Subcutaneous abdominal adipose tissue (tissue), 5 donors: Measurements from ENCODE around the gene LIN28A.

Source experiments
- H3K27ac ChIP-seq: one replicate; pipeline ENCODE4 v1.7.0; 2013; ENCODE audit warnings: low read depth, mild to moderate bottlenecking, inconsistent platforms, low read length, moderate library complexity
- H3K27me3 ChIP-seq, 5 donors: one replicate each; pipeline ENCODE4 v1.7.0; 2013; ENCODE audit warnings: low read length in 5 of 5, inconsistent platforms in 1 of 5; ENCODE audit not compliant: control insufficient read depth in 5 of 5, insufficient read depth in 4 of 5
- H3K36me3 ChIP-seq, 5 donors: one replicate each; pipeline ENCODE4 v1.7.0; 2013; ENCODE audit warnings: low read length in 5 of 5; ENCODE audit not compliant: control insufficient read depth in 5 of 5, insufficient read depth in 5 of 5
- H3K4me1 ChIP-seq, 5 donors: one replicate each; pipeline ENCODE4 v1.7.0; 2013; ENCODE audit warnings: low read length in 5 of 5, mild to moderate bottlenecking in 3 of 5, moderate library complexity in 1 of 5; ENCODE audit not compliant: control insufficient read depth in 5 of 5, insufficient read depth in 5 of 5
- H3K4me3 ChIP-seq, 5 donors: one replicate each; pipeline ENCODE4 v1.7.0; 2013; ENCODE audit warnings: low read length in 5 of 5, low read depth in 1 of 5
- H3K9ac ChIP-seq, 5 donors: one replicate each; pipeline ENCODE4 v1.7.0; 2013; ENCODE audit warnings: low read length in 5 of 5, mild to moderate bottlenecking in 4 of 5, moderate library complexity in 3 of 5
- H3K9me3 ChIP-seq, 5 donors: one replicate each; pipeline ENCODE4 v1.7.0; 2013; ENCODE audit warnings: low read length in 5 of 5; ENCODE audit not compliant: control insufficient read depth in 5 of 5
- donor health status: healthy.
- donor health status: healthy.
- donor health status: healthy.
- donor health status: healthy.
- donor health status: healthy.

LIN28A gene

GRCh38 chr1:26459148-26459547 is 48.5 kb downstream of the LIN28A start:
- Histone ChIP-seq H3K36me3 (peaks cover 32 to 86% (median 75%) of the 10 kb centered on the region in 5 donors), H3K4me3 (no peak overlapping the region), H3K27ac (no peak overlapping the region), H3K9me3 (no peaks in the 10 kb centered on the region), H3K27me3 (no peaks in the 10 kb centered on the region), H3K4me1 (peaks cover 0 to 3% (median 0%) of the 10 kb centered on the region in 5 donors), H3K9ac (no peak overlapping the region)

- H3K36me3 ChIP-seq = peaks cover 32 to 88% (median 80%) of the 10 kb centered on the region in 5 donors
These were observed 49.0 kb downstream of the LIN28A start for GRCh38 chr1:26459573-26460031.

DNA sequence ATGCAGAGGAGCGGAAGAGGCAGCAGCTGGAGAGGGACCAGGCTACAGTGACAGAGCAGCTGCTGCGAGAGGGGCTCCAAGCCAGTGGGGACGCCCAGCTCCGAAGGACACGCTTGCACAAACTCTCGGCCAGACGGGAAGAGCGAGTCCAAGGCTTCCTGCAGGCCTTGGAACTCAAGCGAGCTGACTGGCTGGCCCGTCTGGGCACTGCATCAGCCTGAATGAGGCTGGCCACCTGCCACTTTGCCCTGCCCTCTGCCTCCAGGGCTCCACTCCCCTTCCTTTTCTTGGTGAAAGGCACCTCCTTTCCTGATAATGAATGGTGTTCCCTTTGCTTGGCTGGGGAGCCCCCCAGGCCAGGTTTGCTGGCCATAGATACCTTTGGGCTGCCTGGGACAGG is 58.3 kb downstream of the LIN28A start:
- Histone ChIP-seq H3K9ac (peak overlapping the region in 1 of 5 donors; percentile 5), H3K27me3 (no peaks in the 10 kb centered on the region), H3K4me3 (no peak overlapping the region), H3K27ac (no peak overlapping the region), H3K9me3 (no peaks in the 10 kb centered on the region), H3K36me3 (peaks cover 18 to 61% (median 53%) of the 10 kb centered on the region in 5 donors), H3K4me1 (peaks cover 7 to 40% (median 38%) of the 10 kb centered on the region in 5 donors)

More at GRCh38 chr1:26459573-26460031, 49.0 kb downstream of the LIN28A start:
- Histone ChIP-seq H3K27me3 (no peaks in the 10 kb centered on the region), H3K4me3 (no peak overlapping the region), H3K4me1 (peaks cover 0 to 3% (median 0%) of the 10 kb centered on the region in 5 donors), H3K9me3 (no peaks in the 10 kb centered on the region), H3K27ac (no peak overlapping the region), H3K9ac (no peak overlapping the region)

DNA sequence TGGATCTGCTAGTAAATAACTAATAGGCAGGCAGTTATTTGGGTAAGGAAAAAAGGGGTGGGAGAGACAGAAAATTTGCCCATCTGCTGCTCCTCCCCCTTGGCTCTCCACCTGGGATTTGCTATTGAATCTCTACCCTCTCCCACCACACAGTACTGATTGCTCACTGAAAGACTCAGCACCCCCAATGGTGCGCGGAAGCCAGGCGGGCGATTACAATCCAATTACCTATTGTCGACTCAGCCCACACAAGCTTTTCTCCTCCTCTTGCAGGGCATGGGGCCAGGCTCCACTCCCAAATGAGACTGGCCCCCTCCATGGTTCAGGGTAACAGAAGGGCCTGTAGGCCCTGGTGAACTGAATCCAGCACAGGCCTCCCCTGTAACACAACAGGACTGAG is 58.9 kb downstream of the LIN28A start:
- Histone ChIP-seq H3K27me3 (no peaks in the 10 kb centered on the region), H3K27ac (no peak overlapping the region), H3K4me3 (no peak overlapping the region), H3K9ac (no peak overlapping the region), H3K36me3 (peaks cover 25 to 62% (median 52%) of the 10 kb centered on the region in 5 donors), H3K4me1 (peaks cover 8 to 44% (median 40%) of the 10 kb centered on the region in 5 donors), H3K9me3 (no peaks in the 10 kb centered on the region)

- Histone ChIP-seq H3K4me3 (peak overlapping the region; percentile 41 to 80 (median 69)), H3K27me3 (no peaks in the 10 kb centered on the region), H3K9me3 (no peaks in the 10 kb centered on the region), H3K27ac (no peak overlapping the region), H3K4me1 (peaks cover 8 to 44% (median 40%) of the 10 kb centered on the region in 5 donors), H3K36me3 (peaks cover 27 to 54% (median 44%) of the 10 kb centered on the region in 5 donors), H3K9ac (peak overlapping the region in 1 of 5 donors; percentile 15)
These were observed 60.4 kb downstream of the LIN28A start for GRCh38 chr1:26470878-26471497.

DNA sequence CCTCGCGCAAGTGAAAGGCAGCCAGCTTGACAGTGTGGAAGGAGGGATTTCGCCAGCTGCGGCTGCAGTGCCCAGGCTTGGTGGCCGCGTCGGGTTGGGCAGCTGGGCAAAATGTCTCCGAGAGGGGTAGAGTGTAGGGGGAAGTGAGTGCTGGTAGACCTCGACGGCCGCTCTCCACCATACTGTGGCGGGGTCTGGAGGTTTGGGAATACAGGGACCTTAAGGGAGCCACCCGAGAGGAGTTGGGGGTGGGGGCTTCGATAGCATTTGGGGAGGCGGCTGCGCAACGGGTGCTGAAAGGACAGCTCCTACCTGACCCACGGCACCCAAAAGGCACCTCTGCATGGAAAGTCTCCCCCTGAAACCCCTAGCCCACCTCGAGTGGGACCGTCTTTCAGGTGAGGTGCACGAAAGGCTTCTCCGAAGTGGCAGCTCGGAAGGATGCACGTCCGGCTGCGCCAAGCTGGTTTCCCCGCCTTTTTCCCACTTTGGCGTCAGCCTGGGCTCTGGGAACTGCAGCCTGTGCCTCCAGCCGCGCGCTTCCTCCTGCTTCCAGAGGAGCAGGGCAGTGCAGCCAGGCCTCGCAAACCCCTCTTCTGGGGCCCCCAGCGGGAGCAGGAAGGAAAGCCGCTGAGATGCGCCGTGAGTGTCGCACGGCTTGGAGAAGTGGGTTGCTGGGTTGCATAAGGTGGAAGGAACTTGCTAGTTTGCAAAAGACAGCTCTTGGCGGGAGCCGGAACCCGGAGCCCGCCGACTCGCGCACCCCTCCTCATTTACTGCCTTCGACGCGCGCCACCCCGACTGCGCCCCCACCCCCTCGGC is 61.1 kb downstream of the LIN28A start:
- H3K4me3 ChIP-seq = peak overlapping the region; percentile 59 to 81 (median 69)
- peaks cover 29 to 54% (median 42%) of the 10 kb centered on the region in 5 donors for H3K36me3 ChIP-seq
- peak overlapping the region; percentile 91 for H3K27ac ChIP-seq
- no peaks in the 10 kb centered on the region for H3K9me3 ChIP-seq
- H3K4me1 ChIP-seq = peaks cover 8 to 44% (median 40%) of the 10 kb centered on the region in 5 donors
- peak overlapping the region in 3 of 5 donors; percentile 7 to 56 (median 34) for H3K9ac ChIP-seq
- H3K27me3 ChIP-seq = no peaks in the 10 kb centered on the region

GRCh38 chr1:26472320-26472900 is 61.8 kb downstream of the LIN28A start, which contains the start of gene HMGN2:
Gene HMGN2, plus strand, starts transcription at chr1:26472440. Its CDS starts 173 bp downstream, at chr1:26472613.
- Histone ChIP-seq H3K4me1 (peaks cover 8 to 44% (median 40%) of the 10 kb centered on the region in 5 donors), H3K27me3 (no peaks in the 10 kb centered on the region), H3K27ac (peak within 1 kb of the TSS; percentile 91), H3K36me3 (peaks cover 30 to 54% (median 37%) of the 10 kb centered on the region in 5 donors), H3K9ac (peak within 1 kb of the TSS in 4 of 5 donors; percentile 17 to 86 (median 80)), H3K4me3 (peak within 1 kb of the TSS; percentile 69 to 81 (median 80)), H3K9me3 (no peaks in the 10 kb centered on the region)

GRCh38 chr1:26472901-26473845 is 62.6 kb downstream of the LIN28A start:
- Histone ChIP-seq H3K4me1 (peaks cover 8 to 42% (median 40%) of the 10 kb centered on the region in 5 donors), H3K27me3 (no peaks in the 10 kb centered on the region), H3K36me3 (peaks cover 28 to 51% (median 35%) of the 10 kb centered on the region in 5 donors), H3K27ac (peak overlapping the region; percentile 91), H3K9me3 (no peaks in the 10 kb centered on the region), H3K9ac (peak overlapping the region in 3 of 5 donors; percentile 16 to 86 (median 19)), H3K4me3 (peak overlapping the region; percentile 63 to 80 (median 69))

- Histone ChIP-seq H3K9ac (no peak overlapping the region), H3K27me3 (no peaks in the 10 kb centered on the region), H3K27ac (no peak overlapping the region), H3K4me1 (peaks cover 8 to 34% (median 33%) of the 10 kb centered on the region in 5 donors), H3K9me3 (no peaks in the 10 kb centered on the region), H3K4me3 (no peak overlapping the region), H3K36me3 (peaks cover 25 to 44% (median 30%) of the 10 kb centered on the region in 5 donors)
These were observed 64.2 kb downstream of the LIN28A start for GRCh38 chr1:26474818-26475217.
